ENCODE results near the gene C1orf216. TPM values are rescaled to one million over a fixed set of nuclear protein-coding genes. Genes with fewer than 3 reads are reported as not detected.
"Not testable (repeated sequence)": the region's sequence is repeated elsewhere in the genome, so short reads cannot be mapped to it uniquely, and the experiment has no call there.

The C1orf216 gene
- total and polyA plus RNA-seq, 3 experiments from 2014 or later = 15.3 to 21.8 (median 20.6) TPM

DNA sequence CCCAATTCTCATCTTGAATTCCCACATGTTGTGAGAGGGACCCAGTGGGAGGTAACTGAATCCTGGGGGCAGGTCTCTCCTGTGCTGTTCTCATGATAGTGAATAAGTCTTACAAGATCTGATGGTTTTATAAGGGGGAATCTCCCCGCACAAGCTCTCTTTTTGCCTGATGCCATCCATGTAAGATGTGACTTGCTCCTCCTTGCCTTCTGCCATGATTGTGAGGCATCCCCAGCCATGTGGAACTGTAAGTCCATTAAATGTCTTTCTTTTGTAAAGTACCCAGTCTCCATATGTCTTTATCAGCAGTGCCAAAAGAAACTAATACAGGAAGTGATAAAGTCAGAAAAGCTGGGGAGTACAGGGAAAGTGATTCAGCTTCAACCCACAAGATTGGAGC lies 19.5 kb downstream of the C1orf216 start:
- Mint-ChIP-seq H3K27me3 (peaks cover 42 to 51% of the 10 kb centered on the region in 2 donors), H3K27ac (peak overlapping the region in 1 of 8 donors; percentile 45)
- H3K36me3 ChIP-seq (ENCODE audit: insufficient read depth, low read length); H3K27ac ChIP-seq (ENCODE audit: low read depth, low read length); H3K9me3 Mint-ChIP-seq; H3K9me3 ChIP-seq (ENCODE audit: low read length); H3K36me3 Mint-ChIP-seq; H3K4me3 Mint-ChIP-seq; H3K4me3 ChIP-seq (ENCODE audit: low read length); H3K4me1 ChIP-seq (ENCODE audit: insufficient read depth, low read length); CTCF ChIA-PET; DNase-seq; H3K4me1 Mint-ChIP-seq; POLR2A ChIA-PET: not testable (repeated sequence)
- H3K27me3 ChIP-seq (ENCODE audit: insufficient read depth, low read length, poor library complexity, severe bottlenecking) = peaks cover 28% of the 10 kb centered on the region

GRCh38 chr1:35692317-35692716 lies 26.4 kb downstream of the C1orf216 start:
- H3K27me3 ChIP-seq (ENCODE audit: insufficient read depth, low read length, poor library complexity, severe bottlenecking) = peaks cover 8% of the 10 kb centered on the region
- H3K36me3 ChIP-seq (ENCODE audit: insufficient read depth, low read length) = no peaks in the 10 kb centered on the region
- ChIA-PET POLR2A (no interaction called here), CTCF (interaction anchor here (0.8 kb wide), 1 partner anchor 11 kb away, joined by 3 read pairs; no protein-coding TSS in a partner anchor)
- Mint-ChIP-seq H3K27ac (no peak overlapping the region), H3K36me3 (peaks cover 0 to 1% (median 0%) of the 10 kb centered on the region in 3 donors), H3K4me1 (no peaks in the 10 kb centered on the region), H3K4me3 (no peak overlapping the region), H3K9me3 (no peaks in the 10 kb centered on the region), H3K27me3 (peaks cover 18 to 26% of the 10 kb centered on the region in 2 donors)
- no peak overlapping the region for H3K27ac ChIP-seq (ENCODE audit: low read depth, low read length)
- no peaks in the 10 kb centered on the region for H3K4me1 ChIP-seq (ENCODE audit: insufficient read depth, low read length)
- no peaks in the 10 kb centered on the region for H3K9me3 ChIP-seq (ENCODE audit: low read length)
- no peak overlapping the region for H3K4me3 ChIP-seq (ENCODE audit: low read length)
- no peak for DNase-seq

- Mint-ChIP-seq H3K36me3 (peaks cover 0 to 1% (median 0%) of the 10 kb centered on the region in 3 donors), H3K4me1 (no peaks in the 10 kb centered on the region), H3K9me3 (no peaks in the 10 kb centered on the region), H3K4me3 (no peak overlapping the region), H3K27ac (peak overlapping the region in 1 of 8 donors; percentile 8), H3K27me3 (peaks cover 22 to 30% of the 10 kb centered on the region in 2 donors)
- no peak for DNase-seq
- Histone ChIP-seq H3K4me1 (ENCODE audit: insufficient read depth, low read length) (no peaks in the 10 kb centered on the region), H3K27me3 (ENCODE audit: insufficient read depth, low read length, poor library complexity, severe bottlenecking) (peaks cover 8% of the 10 kb centered on the region), H3K27ac (ENCODE audit: low read depth, low read length) (no peak overlapping the region), H3K9me3 (ENCODE audit: low read length) (no peaks in the 10 kb centered on the region), H3K4me3 (ENCODE audit: low read length) (no peak overlapping the region), H3K36me3 (ENCODE audit: insufficient read depth, low read length) (no peaks in the 10 kb centered on the region)
- POLR2A ChIA-PET = no interaction called here
- CTCF ChIA-PET = interaction anchor here (0.8 kb wide), 1 partner anchor 12 kb away, joined by 3 read pairs; no protein-coding TSS in a partner anchor
These were observed 27.0 kb downstream of the C1orf216 start for GRCh38 chr1:35691571-35692220.

- ChIA-PET POLR2A (no interaction called here), CTCF (no interaction called here)
- no peak for DNase-seq
- no peaks in the 10 kb centered on the region for H3K4me1 ChIP-seq (ENCODE audit: insufficient read depth, low read length)
- H3K27me3 ChIP-seq (ENCODE audit: insufficient read depth, low read length, poor library complexity, severe bottlenecking) = peaks cover 12% of the 10 kb centered on the region
- Mint-ChIP-seq H3K27me3 (peaks cover 21 to 32% of the 10 kb centered on the region in 2 donors), H3K27ac (no peak overlapping the region), H3K36me3 (peaks cover 0 to 1% (median 0%) of the 10 kb centered on the region in 3 donors), H3K9me3 (no peaks in the 10 kb centered on the region), H3K4me1 (no peaks in the 10 kb centered on the region), H3K4me3 (no peak overlapping the region)
- no peak overlapping the region for H3K27ac ChIP-seq (ENCODE audit: low read depth, low read length)
- no peaks in the 10 kb centered on the region for H3K9me3 ChIP-seq (ENCODE audit: low read length)
- no peak overlapping the region for H3K4me3 ChIP-seq (ENCODE audit: low read length)
- no peaks in the 10 kb centered on the region for H3K36me3 ChIP-seq (ENCODE audit: insufficient read depth, low read length)
These were observed 27.6 kb downstream of the C1orf216 start for GRCh38 chr1:35691080-35691479.

GRCh38 chr1:35690103-35690502 lies 28.6 kb downstream of the C1orf216 start:
- H3K4me3 ChIP-seq (ENCODE audit: low read length); H3K27me3 ChIP-seq (ENCODE audit: insufficient read depth, low read length, poor library complexity, severe bottlenecking); DNase-seq; H3K4me1 ChIP-seq (ENCODE audit: insufficient read depth, low read length); CTCF ChIA-PET; H3K9me3 ChIP-seq (ENCODE audit: low read length); H3K4me1 Mint-ChIP-seq; H3K27ac Mint-ChIP-seq; H3K4me3 Mint-ChIP-seq; H3K27ac ChIP-seq (ENCODE audit: low read depth, low read length); POLR2A ChIA-PET; H3K36me3 ChIP-seq (ENCODE audit: insufficient read depth, low read length); H3K9me3 Mint-ChIP-seq; H3K36me3 Mint-ChIP-seq: not testable (repeated sequence)
- H3K27me3 Mint-ChIP-seq = peaks cover 15 to 29% of the 10 kb centered on the region in 2 donors

- H3K4me1 ChIP-seq (ENCODE audit: insufficient read depth, low read length) = no peaks in the 10 kb centered on the region
- no peaks in the 10 kb centered on the region for H3K9me3 Mint-ChIP-seq
- no peak overlapping the region for H3K27ac ChIP-seq (ENCODE audit: low read depth, low read length)
- ChIA-PET CTCF (no interaction called here), POLR2A (no interaction called here)
- H3K27me3 ChIP-seq (ENCODE audit: insufficient read depth, low read length, poor library complexity, severe bottlenecking) = peaks cover 7% of the 10 kb centered on the region
- no peak overlapping the region for H3K4me3 ChIP-seq (ENCODE audit: low read length)
- H3K36me3 ChIP-seq (ENCODE audit: insufficient read depth, low read length) = no peaks in the 10 kb centered on the region
- no peak overlapping the region for H3K4me3 Mint-ChIP-seq
- peaks cover 21 to 39% of the 10 kb centered on the region in 2 donors for H3K27me3 Mint-ChIP-seq
- no peaks in the 10 kb centered on the region for H3K4me1 Mint-ChIP-seq
- peak overlapping the region in 2 of 8 donors; percentile 8 to 22 for H3K27ac Mint-ChIP-seq
- H3K36me3 Mint-ChIP-seq = peaks cover 0 to 1% (median 0%) of the 10 kb centered on the region in 3 donors
- H3K9me3 ChIP-seq (ENCODE audit: low read length) = no peaks in the 10 kb centered on the region
- no peak for DNase-seq
These were observed 30.5 kb downstream of the C1orf216 start for GRCh38 chr1:35688161-35688560.

- Histone ChIP-seq H3K9me3 (ENCODE audit: low read length) (no peaks in the 10 kb centered on the region), H3K27ac (ENCODE audit: low read depth, low read length) (no peak overlapping the region), H3K36me3 (ENCODE audit: insufficient read depth, low read length) (no peaks in the 10 kb centered on the region), H3K4me1 (ENCODE audit: insufficient read depth, low read length) (no peaks in the 10 kb centered on the region), H3K4me3 (ENCODE audit: low read length) (no peak overlapping the region), H3K27me3 (ENCODE audit: insufficient read depth, low read length, poor library complexity, severe bottlenecking) (peaks cover 7% of the 10 kb centered on the region)
- Mint-ChIP-seq H3K4me1 (no peaks in the 10 kb centered on the region), H3K36me3 (no peaks in the 10 kb centered on the region), H3K27ac (no peak overlapping the region), H3K9me3 (no peaks in the 10 kb centered on the region), H3K27me3 (peaks cover 14 to 46% of the 10 kb centered on the region in 2 donors), H3K4me3 (no peak overlapping the region)
- ChIA-PET POLR2A (no interaction called here), CTCF (no interaction called here)
- no peak for DNase-seq
These were observed 35.7 kb downstream of the C1orf216 start for GRCh38 chr1:35683012-35683411.

GRCh38 chr1:35680271-35680670 lies 38.4 kb downstream of the C1orf216 start:
- peaks cover 18 to 38% of the 10 kb centered on the region in 2 donors for H3K27me3 Mint-ChIP-seq
- DNase-seq = no peak
- Histone ChIP-seq H3K4me1 (ENCODE audit: insufficient read depth, low read length) (no peaks in the 10 kb centered on the region), H3K27me3 (ENCODE audit: insufficient read depth, low read length, poor library complexity, severe bottlenecking) (peaks cover 4% of the 10 kb centered on the region), H3K9me3 (ENCODE audit: low read length) (no peaks in the 10 kb centered on the region), H3K27ac (ENCODE audit: low read depth, low read length) (no peak overlapping the region), H3K4me3 (ENCODE audit: low read length) (no peak overlapping the region), H3K36me3 (ENCODE audit: insufficient read depth, low read length) (no peaks in the 10 kb centered on the region)
- POLR2A ChIA-PET = no interaction called here
- H3K4me1 Mint-ChIP-seq = no peaks in the 10 kb centered on the region
- CTCF ChIA-PET = no interaction called here
- no peak overlapping the region for H3K4me3 Mint-ChIP-seq
- no peaks in the 10 kb centered on the region for H3K36me3 Mint-ChIP-seq
- no peaks in the 10 kb centered on the region for H3K9me3 Mint-ChIP-seq
- H3K27ac Mint-ChIP-seq = peak overlapping the region in 1 of 8 donors; percentile 77

All from CD8-positive, alpha-beta memory T cell (primary cell).